Adipocyte (in vitro differentiated cells): ENCODE results near the gene EMC9.

ENCODE experiments used
- DNase-seq: peaks from one replicate; pipeline ENCODE4 v3.0.0-alpha.2; 2015; ENCODE audit warnings: low read depth
- H3K27me3 ChIP-seq: replicated peaks from 2 replicates; pipeline ENCODE4 v1.7.0; 2013; ENCODE audit warnings: mild to moderate bottlenecking, low read length, moderate library complexity; ENCODE audit not compliant: control insufficient read depth, insufficient read depth
- H3K36me3 ChIP-seq: 2 replicates; pipeline ENCODE4 v1.7.0; 2013; ENCODE audit warnings: low read length, mild to moderate bottlenecking, moderate library complexity; ENCODE audit not compliant: control insufficient read depth, insufficient read depth, severe bottlenecking
- H3K4me1 ChIP-seq: 2 replicates; pipeline ENCODE4 v1.7.0; 2013; ENCODE audit warnings: mild to moderate bottlenecking, low read length, moderate library complexity; ENCODE audit not compliant: control insufficient read depth, insufficient read depth
- H3K4me3 ChIP-seq: 2 replicates; pipeline ENCODE4 v1.7.0; 2013; ENCODE audit warnings: mild to moderate bottlenecking, low read length, moderate library complexity
- H3K9ac ChIP-seq: 2 replicates; pipeline ENCODE4 v1.7.0; 2013; ENCODE audit warnings: mild to moderate bottlenecking, low read length, moderate library complexity
- H3K9me3 ChIP-seq: 2 replicates; pipeline ENCODE4 v1.7.0; 2013; ENCODE audit warnings: mild to moderate bottlenecking, low read length, moderate library complexity; ENCODE audit not compliant: control insufficient read depth

EMC9 gene

GRCh38 chr14:24183014-24183481 is 41.7 kb upstream of the EMC9 start:
- H3K36me3 ChIP-seq, result peaks cover 85% of the 10 kb centered on the region
- no peaks in the 10 kb centered on the region for H3K27me3 ChIP-seq
- peaks cover 28% of the 10 kb centered on the region for H3K4me1 ChIP-seq
- no peak for DNase-seq
- H3K4me3 ChIP-seq, result no peak overlapping the region
- no peak overlapping the region for H3K9ac ChIP-seq
- no peaks in the 10 kb centered on the region for H3K9me3 ChIP-seq

- H3K9ac ChIP-seq, result no peak overlapping the region
- H3K4me3 ChIP-seq, result no peak overlapping the region
- H3K27me3 ChIP-seq, result no peaks in the 10 kb centered on the region
- H3K9me3 ChIP-seq, result no peaks in the 10 kb centered on the region
- no peak for DNase-seq
- H3K4me1 ChIP-seq, result peaks cover 21% of the 10 kb centered on the region
- H3K36me3 ChIP-seq, result peaks cover 88% of the 10 kb centered on the region
Measured at GRCh38 chr14:24182110-24182882, 40.9 kb upstream of the EMC9 start.

- Histone ChIP-seq H3K4me1 (peaks cover 16% of the 10 kb centered on the region), H3K9me3 (no peaks in the 10 kb centered on the region), H3K27me3 (no peaks in the 10 kb centered on the region), H3K36me3 (peaks cover 88% of the 10 kb centered on the region), H3K9ac (no peak overlapping the region), H3K4me3 (no peak overlapping the region)
- no peak for DNase-seq
Measured at GRCh38 chr14:24181371-24182077, 40.1 kb upstream of the EMC9 start.

GRCh38 chr14:24179961-24180796 is 38.8 kb upstream of the EMC9 start:
- no peak overlapping the region for H3K4me3 ChIP-seq
- H3K9ac ChIP-seq, result peak overlapping the region; percentile 53
- H3K27me3 ChIP-seq, result no peaks in the 10 kb centered on the region
- H3K36me3 ChIP-seq, result peaks cover 76% of the 10 kb centered on the region
- peak; percentile 59 for DNase-seq
- H3K9me3 ChIP-seq, result no peaks in the 10 kb centered on the region
- peaks cover 16% of the 10 kb centered on the region for H3K4me1 ChIP-seq

- Histone ChIP-seq H3K4me3 (no peak overlapping the region), H3K36me3 (peaks cover 74% of the 10 kb centered on the region), H3K9me3 (no peaks in the 10 kb centered on the region), H3K9ac (peak overlapping the region; percentile 53), H3K4me1 (peaks cover 16% of the 10 kb centered on the region), H3K27me3 (no peaks in the 10 kb centered on the region)
- DNase-seq, result no peak
Measured at GRCh38 chr14:24179294-24179960, 38.0 kb upstream of the EMC9 start.

GRCh38 chr14:24178399-24179178 is 37.2 kb upstream of the EMC9 start:
- no peak for DNase-seq
- Histone ChIP-seq H3K36me3 (peaks cover 67% of the 10 kb centered on the region), H3K9ac (no peak overlapping the region), H3K27me3 (no peaks in the 10 kb centered on the region), H3K9me3 (no peaks in the 10 kb centered on the region), H3K4me3 (no peak overlapping the region), H3K4me1 (peaks cover 16% of the 10 kb centered on the region)

GRCh38 chr14:24177891-24178290 is 36.5 kb upstream of the EMC9 start:
- Histone ChIP-seq H3K27me3 (no peaks in the 10 kb centered on the region), H3K4me1 (peaks cover 16% of the 10 kb centered on the region), H3K9me3 (no peaks in the 10 kb centered on the region), H3K4me3 (no peak overlapping the region), H3K36me3 (peaks cover 60% of the 10 kb centered on the region), H3K9ac (no peak overlapping the region)
- DNase-seq, result no peak

- no peak for DNase-seq
- Histone ChIP-seq H3K4me1 (peaks cover 16% of the 10 kb centered on the region), H3K36me3 (peaks cover 53% of the 10 kb centered on the region), H3K27me3 (no peaks in the 10 kb centered on the region), H3K9ac (no peak overlapping the region), H3K9me3 (no peaks in the 10 kb centered on the region), H3K4me3 (no peak overlapping the region)
Measured at GRCh38 chr14:24177041-24177825, 35.8 kb upstream of the EMC9 start.

GRCh38 chr14:24176599-24176998 is 35.2 kb upstream of the EMC9 start:
- no peaks in the 10 kb centered on the region for H3K27me3 ChIP-seq
- H3K4me1 ChIP-seq, result peaks cover 16% of the 10 kb centered on the region
- no peaks in the 10 kb centered on the region for H3K9me3 ChIP-seq
- H3K9ac ChIP-seq, result no peak overlapping the region
- H3K36me3 ChIP-seq, result peaks cover 47% of the 10 kb centered on the region
- no peak overlapping the region for H3K4me3 ChIP-seq
- DNase-seq, result no peak

GRCh38 chr14:24172871-24173281 is 31.5 kb upstream of the EMC9 start:
- Histone ChIP-seq H3K27me3 (no peaks in the 10 kb centered on the region), H3K9ac (no peak overlapping the region), H3K9me3 (no peaks in the 10 kb centered on the region), H3K4me1 (no peaks in the 10 kb centered on the region), H3K4me3 (no peak overlapping the region), H3K36me3 (peaks cover 20% of the 10 kb centered on the region)
- no peak for DNase-seq
